Mucosa of stomach (tissue), 1 donor: ENCODE data around the gene ASCL2.
"Not testable (repeated sequence)": the region's sequence is repeated elsewhere in the genome, so short reads cannot be mapped to it uniquely, and the experiment has no call there.

Experiments used
- H3K27me3 ChIP-seq: one replicate; pipeline ENCODE4 v1.7.0; 2013; ENCODE audit warnings: mild to moderate bottlenecking, low read length; ENCODE audit not compliant: control insufficient read depth, insufficient read depth
- H3K36me3 ChIP-seq: one replicate; pipeline ENCODE4 v1.7.0; 2013; ENCODE audit warnings: low read length; ENCODE audit not compliant: control insufficient read depth, insufficient read depth
- H3K4me1 ChIP-seq: one replicate; pipeline ENCODE4 v1.7.0; 2013; ENCODE audit warnings: mild to moderate bottlenecking, low read length; ENCODE audit not compliant: control insufficient read depth, insufficient read depth
- H3K4me3 ChIP-seq: one replicate; pipeline ENCODE4 v1.7.0; 2013; ENCODE audit warnings: low read length
- H3K9ac ChIP-seq: one replicate; pipeline ENCODE4 v1.7.0; 2013; ENCODE audit warnings: mild to moderate bottlenecking, low read length, moderate library complexity
- H3K9me3 ChIP-seq: one replicate; pipeline ENCODE4 v1.7.0; 2013; ENCODE audit warnings: mild to moderate bottlenecking, low read length, moderate library complexity; ENCODE audit not compliant: control insufficient read depth
- donor health status: Pancreatic carcinoma.

ASCL2 gene

DNA sequence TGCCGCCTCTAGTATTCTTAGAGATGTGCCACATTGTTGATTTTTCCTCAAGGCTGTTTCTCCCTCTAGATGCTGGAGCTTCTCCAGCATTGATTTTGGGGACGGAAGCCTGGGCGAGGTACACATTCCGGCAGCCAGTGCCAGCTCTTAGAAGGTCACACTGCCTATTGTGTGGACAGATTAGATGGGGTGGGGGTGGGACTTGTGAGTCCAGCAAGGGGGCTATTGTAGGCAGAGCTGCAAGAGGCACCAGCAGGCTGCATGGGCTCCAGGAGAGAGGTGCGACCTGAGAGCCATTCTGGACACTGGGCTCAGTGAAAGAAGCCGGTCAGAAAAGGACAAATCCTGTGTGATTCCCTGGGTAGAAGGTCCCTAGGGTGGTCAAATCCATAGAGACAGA is 19.0 kb upstream of the ASCL2 start:
- Histone ChIP-seq H3K9me3 (no peaks in the 10 kb centered on the region), H3K27me3 (peaks cover 4% of the 10 kb centered on the region), H3K9ac (no peak overlapping the region), H3K36me3 (no peaks in the 10 kb centered on the region), H3K4me1 (peaks cover 7% of the 10 kb centered on the region), H3K4me3 (no peak overlapping the region)

DNA sequence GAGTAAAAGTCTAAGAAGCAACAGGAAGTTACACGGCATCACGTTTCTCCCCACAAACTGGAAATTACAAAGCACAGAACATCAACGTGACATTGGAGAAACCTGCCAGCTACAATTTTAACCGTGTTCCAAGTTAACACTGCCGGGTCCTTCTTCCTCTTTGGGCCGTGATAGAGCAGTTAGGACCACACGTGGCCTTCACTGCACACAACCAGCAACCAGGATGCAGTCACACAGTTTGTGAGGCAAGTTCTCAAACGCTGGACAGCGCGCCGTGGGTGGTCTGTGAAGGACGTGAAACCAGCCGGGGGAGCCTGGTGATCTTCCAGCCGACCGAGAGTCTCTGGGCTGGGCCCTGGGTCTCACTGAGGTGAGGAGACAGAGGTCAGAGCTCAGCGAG is 16.7 kb upstream of the ASCL2 start:
- no peak overlapping the region for H3K4me3 ChIP-seq
- no peaks in the 10 kb centered on the region for H3K9me3 ChIP-seq
- H3K4me1 ChIP-seq, result peaks cover 7% of the 10 kb centered on the region
- H3K36me3 ChIP-seq, result no peaks in the 10 kb centered on the region
- peak overlapping the region; percentile 22 for H3K9ac ChIP-seq
- peaks cover 4% of the 10 kb centered on the region for H3K27me3 ChIP-seq

DNA sequence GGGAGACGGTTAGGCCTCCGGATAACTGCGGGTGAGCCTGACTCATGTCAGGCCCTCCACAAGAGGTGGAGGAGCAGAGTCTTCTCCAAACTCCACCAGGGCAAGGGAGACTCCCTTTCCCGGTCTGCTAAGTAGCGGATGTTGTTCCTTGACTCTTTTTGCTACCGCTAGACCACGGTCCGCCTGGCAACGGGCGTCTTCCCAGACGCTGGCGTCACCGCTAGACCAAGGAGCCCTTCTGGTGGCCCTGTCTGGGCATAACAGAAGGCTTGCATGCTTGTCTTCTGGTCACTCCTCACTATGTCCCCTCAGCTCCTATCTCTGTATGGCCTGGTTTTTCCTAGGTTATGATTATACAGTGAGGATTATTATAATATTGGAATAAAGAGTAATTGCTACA is 16.0 kb upstream of the ASCL2 start:
- not testable (repeated sequence) for H3K4me3 ChIP-seq, H3K9ac ChIP-seq, H3K36me3 ChIP-seq, H3K27me3 ChIP-seq, H3K9me3 ChIP-seq, H3K4me1 ChIP-seq

DNA sequence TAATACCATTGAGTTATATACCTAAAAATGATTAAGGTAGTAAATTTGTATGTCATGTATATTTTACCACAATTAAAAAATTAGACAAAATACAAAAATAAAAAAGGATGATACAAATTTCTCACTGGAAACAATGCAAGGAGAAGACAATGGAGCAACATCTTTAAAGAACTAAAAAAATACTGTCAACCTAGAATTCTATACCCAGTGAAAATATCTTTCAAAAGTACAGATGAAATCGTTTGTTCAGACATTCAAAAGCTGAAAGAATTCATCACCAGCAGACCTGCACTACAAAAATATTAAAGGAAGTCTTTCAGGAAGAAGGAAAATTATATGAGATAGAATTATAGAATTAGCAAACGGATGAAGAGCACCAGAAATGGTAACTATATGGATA is 9.8 kb upstream of the ASCL2 start:
- Histone ChIP-seq H3K4me3 (no peak overlapping the region), H3K27me3 (peaks cover 5% of the 10 kb centered on the region), H3K9ac (no peak overlapping the region), H3K9me3 (no peaks in the 10 kb centered on the region), H3K4me1 (no peaks in the 10 kb centered on the region), H3K36me3 (no peaks in the 10 kb centered on the region)

DNA sequence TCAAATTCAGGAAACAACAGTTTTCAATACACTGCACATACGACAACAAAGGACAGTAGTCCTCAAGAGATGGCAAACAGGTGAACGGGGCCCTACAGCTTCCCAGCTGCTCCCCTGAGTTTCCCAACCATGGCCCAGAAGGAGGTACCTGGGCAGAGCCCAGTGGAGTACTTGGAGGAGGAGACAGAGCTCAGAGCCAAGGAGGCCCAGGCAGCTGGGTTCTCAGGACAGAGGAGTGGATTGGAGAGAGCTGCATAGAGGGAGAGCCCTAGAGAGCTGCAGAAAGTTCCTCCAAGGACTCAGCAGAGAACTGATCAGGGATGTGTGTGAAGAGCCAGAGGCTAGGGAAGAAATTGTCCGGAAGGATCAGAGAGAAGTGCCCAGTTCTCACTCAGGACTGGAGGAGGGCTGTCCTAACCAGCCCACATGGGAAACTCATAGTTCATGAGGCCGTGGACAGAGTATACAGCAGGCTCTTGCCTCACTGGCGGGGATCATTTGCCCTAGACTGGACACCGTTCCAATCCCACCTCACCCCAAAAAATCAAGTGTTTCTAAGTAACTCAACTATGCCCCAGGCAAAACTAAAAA is 7.6 kb upstream of the ASCL2 start:
- no peak overlapping the region for H3K9ac ChIP-seq
- H3K4me3 ChIP-seq, result no peak overlapping the region
- H3K9me3 ChIP-seq, result no peaks in the 10 kb centered on the region
- H3K27me3 ChIP-seq, result peaks cover 11% of the 10 kb centered on the region
- no peaks in the 10 kb centered on the region for H3K36me3 ChIP-seq
- no peaks in the 10 kb centered on the region for H3K4me1 ChIP-seq

DNA sequence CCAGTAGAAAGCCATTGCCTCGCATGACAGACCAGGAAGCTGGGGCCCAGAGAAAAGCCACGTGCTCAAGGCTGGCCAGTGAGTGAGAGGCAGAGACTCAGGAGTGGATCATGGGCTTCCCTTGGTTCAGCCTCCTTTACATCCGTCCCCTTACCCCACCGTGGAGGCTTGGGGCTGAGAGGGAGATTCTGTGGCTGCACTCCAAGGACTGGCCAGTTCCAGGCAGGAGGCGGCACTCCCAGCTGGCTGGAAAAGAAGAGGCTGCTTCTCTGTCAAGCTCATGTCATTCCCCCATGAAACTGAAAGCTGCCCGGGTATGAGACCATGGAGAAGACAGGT is 6.6 kb upstream of the ASCL2 start:
- H3K9me3 ChIP-seq, result no peaks in the 10 kb centered on the region
- H3K4me1 ChIP-seq, result no peaks in the 10 kb centered on the region
- peaks cover 19% of the 10 kb centered on the region for H3K27me3 ChIP-seq
- H3K9ac ChIP-seq, result no peak overlapping the region
- no peaks in the 10 kb centered on the region for H3K36me3 ChIP-seq
- no peak overlapping the region for H3K4me3 ChIP-seq

DNA sequence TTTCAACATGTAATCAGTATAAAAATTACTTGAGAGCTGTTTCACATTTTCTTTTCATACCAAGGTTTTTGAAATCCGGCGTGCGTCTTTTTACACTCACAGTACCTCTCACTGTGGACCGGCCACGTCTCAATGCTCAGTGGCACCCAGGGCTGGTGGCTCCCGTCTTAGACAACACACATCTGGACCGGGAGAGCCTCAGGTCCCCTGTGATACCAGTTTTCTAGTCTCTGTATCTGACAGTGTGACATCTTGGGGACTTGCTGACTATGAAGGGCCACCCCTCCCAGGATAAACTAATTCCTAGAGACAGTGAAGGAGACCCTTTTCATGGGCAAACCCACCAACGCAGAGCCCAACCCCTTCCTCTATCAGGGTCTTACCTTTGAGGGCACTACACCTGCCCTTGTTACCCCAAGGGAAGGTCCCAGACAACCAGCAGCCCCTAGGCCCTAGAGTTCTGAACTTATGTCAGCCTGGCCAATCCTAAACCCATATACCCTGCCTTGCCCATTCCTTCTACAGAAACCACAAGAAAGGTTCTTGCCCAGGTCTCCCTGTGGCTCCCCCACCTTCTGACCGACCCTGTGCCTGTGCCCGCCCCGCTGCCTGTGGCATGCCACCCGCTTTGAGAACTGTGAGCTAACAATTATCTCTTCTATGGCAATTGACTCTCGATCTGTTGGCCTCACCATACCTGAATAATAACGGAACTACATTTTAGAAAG is 6.1 kb upstream of the ASCL2 start:
- Histone ChIP-seq H3K4me3 (no peak overlapping the region), H3K27me3 (peaks cover 25% of the 10 kb centered on the region), H3K4me1 (no peaks in the 10 kb centered on the region), H3K9ac (no peak overlapping the region), H3K9me3 (no peaks in the 10 kb centered on the region), H3K36me3 (no peaks in the 10 kb centered on the region)

DNA sequence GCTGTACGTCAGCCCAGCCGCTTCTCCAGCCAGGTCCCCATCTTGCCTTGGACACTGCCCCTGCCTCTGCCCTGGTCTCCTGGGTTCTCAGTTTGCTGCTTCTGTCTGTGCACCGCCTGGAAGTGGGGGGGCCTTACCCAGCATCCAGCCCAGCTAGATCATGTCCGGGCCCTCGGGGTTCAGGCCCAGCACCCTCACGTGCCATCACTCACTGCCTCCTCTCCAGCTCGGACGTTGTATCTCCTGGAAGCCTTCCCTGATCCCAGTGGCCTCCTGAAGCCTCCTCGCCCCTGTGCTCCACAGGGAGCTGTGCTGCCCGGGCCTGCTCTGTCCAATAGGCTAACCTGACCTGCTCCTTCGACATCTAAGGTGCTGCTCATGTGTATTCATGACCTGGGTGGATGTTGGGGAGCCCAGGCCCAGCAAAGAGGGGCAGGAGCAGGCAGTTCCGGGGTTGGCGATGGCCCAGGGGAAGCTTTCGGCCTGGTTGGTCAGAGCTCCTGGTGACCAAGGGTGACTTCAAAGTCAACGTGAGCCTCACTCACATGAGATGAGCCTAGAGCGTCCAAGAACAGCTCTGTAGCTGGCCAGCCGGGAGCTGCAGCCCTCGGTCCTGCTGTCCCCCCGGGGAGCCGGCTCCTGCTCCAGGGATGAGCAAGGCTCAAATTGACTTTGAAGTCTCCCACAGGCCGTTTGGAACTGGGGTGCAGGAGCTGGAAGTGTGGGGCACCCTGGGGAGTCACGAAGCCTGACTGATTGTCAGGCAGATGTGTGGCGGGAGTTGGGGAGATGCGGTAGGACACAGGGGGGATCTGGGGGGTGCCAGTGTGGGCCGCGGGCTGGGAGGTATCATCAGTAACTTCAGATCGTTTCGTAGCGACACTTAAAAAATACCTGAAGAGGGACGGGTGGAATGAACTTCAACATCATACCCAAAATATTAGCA is 5.2 kb upstream of the ASCL2 start:
- peaks cover 33% of the 10 kb centered on the region for H3K27me3 ChIP-seq

DNA sequence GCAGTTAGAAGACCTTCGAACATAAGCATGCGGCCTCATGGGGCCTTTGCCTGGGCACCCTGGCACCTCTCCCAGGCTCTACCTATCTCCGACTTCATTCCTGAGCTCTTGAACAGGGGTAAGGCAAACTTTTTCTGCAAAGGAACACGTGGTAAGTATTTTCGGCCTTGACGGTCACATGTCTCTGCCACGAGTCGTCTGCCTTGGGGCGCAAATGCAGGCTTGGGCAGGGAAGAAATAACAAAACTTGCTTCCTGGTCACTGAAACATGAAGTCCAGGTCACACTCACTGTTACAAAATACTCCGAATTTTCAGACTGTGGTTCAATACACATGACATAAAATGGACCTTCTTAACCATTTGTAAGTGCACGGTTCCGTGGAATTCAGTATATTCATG is 3.4 kb upstream of the ASCL2 start:
- H3K9ac ChIP-seq, result no peak overlapping the region
- no peaks in the 10 kb centered on the region for H3K9me3 ChIP-seq
- peaks cover 46% of the 10 kb centered on the region for H3K27me3 ChIP-seq
- H3K4me3 ChIP-seq, result no peak overlapping the region
- H3K36me3 ChIP-seq, result no peaks in the 10 kb centered on the region
- peaks cover 6% of the 10 kb centered on the region for H3K4me1 ChIP-seq

More for the DNA sequence above, 5.2 kb upstream of the ASCL2 start:
- Histone ChIP-seq H3K36me3 (no peaks in the 10 kb centered on the region), H3K4me3 (no peak overlapping the region), H3K9ac (no peak overlapping the region), H3K4me1 (no peaks in the 10 kb centered on the region), H3K9me3 (no peaks in the 10 kb centered on the region)

DNA sequence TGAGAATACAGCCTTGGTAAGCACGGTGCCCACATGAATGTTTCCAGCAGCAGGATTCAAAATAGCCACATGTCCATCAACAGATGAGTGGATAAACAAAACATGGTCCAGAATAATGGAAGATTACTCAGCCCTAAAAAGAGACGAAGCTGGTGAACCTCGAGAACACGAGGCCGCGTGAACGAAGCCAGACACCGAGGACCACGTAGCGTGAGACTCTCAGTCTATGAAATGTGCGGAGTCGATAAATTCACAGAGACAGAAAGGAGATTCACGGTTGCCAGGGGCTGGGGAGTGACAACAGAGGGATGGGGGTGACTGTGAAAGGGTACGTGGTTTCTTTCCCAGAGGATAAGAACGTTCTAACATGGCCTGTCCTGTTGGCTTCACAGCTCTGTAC is 2.9 kb upstream of the ASCL2 start:
- Histone ChIP-seq H3K4me1 (peaks cover 11% of the 10 kb centered on the region), H3K9ac (no peak overlapping the region), H3K9me3 (no peaks in the 10 kb centered on the region), H3K4me3 (no peak overlapping the region), H3K27me3 (peaks cover 51% of the 10 kb centered on the region), H3K36me3 (no peaks in the 10 kb centered on the region)

DNA sequence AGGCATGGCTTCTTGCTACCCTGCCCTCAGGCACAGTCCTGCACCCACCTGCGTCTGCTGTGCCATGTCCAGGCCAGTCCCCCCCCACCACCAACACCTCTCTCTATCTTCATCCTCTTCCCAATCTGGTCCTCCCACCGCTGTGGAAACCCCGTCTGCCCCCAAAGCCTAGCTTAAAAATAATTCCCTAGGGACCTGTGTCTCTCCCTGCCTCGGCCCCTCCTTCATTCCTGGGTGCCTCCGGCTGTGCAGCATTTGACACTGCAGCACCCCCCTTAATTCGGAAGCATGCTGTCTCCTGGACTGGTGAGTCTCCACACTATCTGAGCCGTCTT is 2.5 kb upstream of the ASCL2 start:
- peaks cover 55% of the 10 kb centered on the region for H3K27me3 ChIP-seq
- no peak overlapping the region for H3K9ac ChIP-seq
- H3K4me1 ChIP-seq, result peaks cover 15% of the 10 kb centered on the region
- no peak overlapping the region for H3K4me3 ChIP-seq
- H3K36me3 ChIP-seq, result no peaks in the 10 kb centered on the region
- H3K9me3 ChIP-seq, result no peaks in the 10 kb centered on the region

DNA sequence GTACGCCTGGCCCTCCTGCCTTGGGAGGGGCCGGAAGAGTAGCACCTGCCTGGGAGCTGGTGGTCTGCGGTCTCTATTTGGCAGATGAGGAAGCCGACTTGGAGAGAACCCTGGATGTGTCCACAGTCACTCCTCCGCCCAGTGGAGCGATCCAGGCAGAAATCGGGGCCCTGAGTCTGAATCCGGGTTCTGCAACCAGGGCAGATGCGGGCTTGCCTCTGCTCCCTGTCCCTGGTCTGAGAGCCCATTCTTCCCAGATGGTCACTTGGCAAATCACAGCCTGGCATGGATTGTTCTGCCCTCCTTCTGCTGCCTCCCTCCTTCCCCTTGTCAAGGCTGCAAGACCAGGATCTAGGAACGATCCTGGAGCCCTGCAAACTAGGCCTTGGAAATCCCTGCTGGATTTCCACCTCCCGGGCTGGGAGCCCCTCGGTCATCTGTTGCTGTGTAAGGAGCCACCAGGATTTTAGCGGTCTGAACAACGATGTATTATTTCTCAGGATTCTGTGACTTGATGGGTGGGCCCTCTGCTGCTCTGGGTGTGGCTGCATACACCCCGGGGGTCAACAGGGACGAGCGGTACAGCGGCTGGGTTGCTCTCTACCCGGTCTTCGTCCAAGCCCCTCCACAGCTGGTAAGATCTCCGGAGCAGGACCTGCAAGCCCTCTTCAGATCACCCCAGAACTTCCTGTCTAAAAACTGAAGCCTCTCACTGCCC is 2.0 kb upstream of the ASCL2 start:
- Histone ChIP-seq H3K9me3 (no peaks in the 10 kb centered on the region), H3K4me1 (peaks cover 20% of the 10 kb centered on the region), H3K27me3 (peaks cover 60% of the 10 kb centered on the region), H3K4me3 (no peak overlapping the region), H3K9ac (no peak overlapping the region), H3K36me3 (no peaks in the 10 kb centered on the region)
